ENCODE results near the gene MACROD2.

DNA sequence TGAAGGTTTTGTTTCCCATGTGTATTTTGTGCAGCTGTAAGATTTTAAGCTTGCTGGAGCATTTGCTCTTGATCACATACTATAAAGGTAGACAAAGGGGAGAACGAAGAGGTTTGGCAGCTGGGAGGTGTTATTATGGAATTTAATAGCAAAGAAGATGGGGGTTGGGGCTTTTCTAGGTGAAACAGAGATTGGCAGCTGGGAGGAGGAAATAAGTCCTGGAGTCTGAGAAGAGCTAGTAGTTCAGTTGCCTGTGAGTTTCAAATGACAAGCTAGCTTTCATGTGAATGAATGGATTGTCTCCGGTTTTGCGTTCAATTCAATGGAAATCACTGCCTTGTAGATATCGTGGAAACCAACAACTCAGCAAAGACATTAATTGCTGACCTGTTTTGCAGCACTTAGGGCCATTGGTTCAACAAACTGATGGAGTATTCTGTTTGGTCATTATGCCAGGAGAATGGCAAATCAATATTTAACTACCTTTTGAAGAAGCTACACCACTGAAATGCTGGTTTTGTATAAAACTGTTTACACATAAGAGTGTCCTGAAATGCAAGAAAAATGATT lies 380.2 kb downstream of the MACROD2 start:
- TF ChIP-seq, protein P1, sequence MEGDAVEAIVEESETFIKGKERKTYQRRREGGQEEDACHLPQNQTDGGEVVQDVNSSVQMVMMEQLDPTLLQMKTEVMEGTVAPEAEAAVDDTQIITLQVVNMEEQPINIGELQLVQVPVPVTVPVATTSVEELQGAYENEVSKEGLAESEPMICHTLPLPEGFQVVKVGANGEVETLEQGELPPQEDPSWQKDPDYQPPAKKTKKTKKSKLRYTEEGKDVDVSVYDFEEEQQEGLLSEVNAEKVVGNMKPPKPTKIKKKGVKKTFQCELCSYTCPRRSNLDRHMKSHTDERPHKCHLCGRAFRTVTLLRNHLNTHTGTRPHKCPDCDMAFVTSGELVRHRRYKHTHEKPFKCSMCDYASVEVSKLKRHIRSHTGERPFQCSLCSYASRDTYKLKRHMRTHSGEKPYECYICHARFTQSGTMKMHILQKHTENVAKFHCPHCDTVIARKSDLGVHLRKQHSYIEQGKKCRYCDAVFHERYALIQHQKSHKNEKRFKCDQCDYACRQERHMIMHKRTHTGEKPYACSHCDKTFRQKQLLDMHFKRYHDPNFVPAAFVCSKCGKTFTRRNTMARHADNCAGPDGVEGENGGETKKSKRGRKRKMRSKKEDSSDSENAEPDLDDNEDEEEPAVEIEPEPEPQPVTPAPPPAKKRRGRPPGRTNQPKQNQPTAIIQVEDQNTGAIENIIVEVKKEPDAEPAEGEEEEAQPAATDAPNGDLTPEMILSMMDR (IDR thresholded peaks at IDR 0.05), result no peak
- TF ChIP-seq POLR2A (IDR thresholded peaks at IDR 0.05), result no peak
- TF ChIP-seq POLR2AphosphoS5 (IDR thresholded peaks at IDR 0.05), result no peak
